Chondrocyte (in vitro differentiated cells): Measurements from ENCODE around the gene ELAVL4. TPM values are rescaled to one million over a fixed set of nuclear protein-coding genes. Genes with fewer than 3 reads are reported as not detected.

Experiments
- DNase-seq: peaks from one replicate; pipeline ENCODE4 v3.0.0; 2021; ENCODE audit warnings: mixed read lengths, low spot score
- H3K27ac Mint-ChIP-seq: one replicate; pipeline ENCODE4 v1.8.0; 2021; ENCODE audit warnings: mild to moderate bottlenecking, moderate library complexity, mixed read lengths; ENCODE audit not compliant: unreplicated experiment
- H3K27me3 Mint-ChIP-seq: 2 replicates; pipeline ENCODE4 v1.8.0; 2021; ENCODE audit warnings: low read depth, mixed read lengths
- H3K36me3 Mint-ChIP-seq: 2 replicates; pipeline ENCODE4 v1.8.0; 2021; ENCODE audit warnings: low read depth, mixed read lengths
- H3K4me1 Mint-ChIP-seq: 2 replicates; pipeline ENCODE4 v1.8.0; 2021; ENCODE audit warnings: low read depth, mild to moderate bottlenecking, mixed read lengths
- H3K4me3 Mint-ChIP-seq: one replicate; pipeline ENCODE4 v1.8.0; 2021; ENCODE audit warnings: mild to moderate bottlenecking, moderate library complexity, mixed read lengths; ENCODE audit not compliant: unreplicated experiment
- H3K9me3 Mint-ChIP-seq: 2 replicates; pipeline ENCODE4 v1.8.0; 2021; ENCODE audit warnings: low read depth, mixed read lengths
- CTCF ChIP-seq: fragments of 200-600 bp; sonication (generic); IDR thresholded peaks from 2 replicates; pipeline ENCODE4 v1.5.0; 2021; ENCODE audit warnings: antibody characterized with exemption, mild to moderate bottlenecking, moderate library complexity
- total RNA-seq: library from RNA; stranded (reverse); gene quantifications from 3 replicates; pipeline ENCODE4 v1.2.1, GENCODE V29; 2021

Gene ELAVL4
- total RNA-seq, 1 donor from 2014 or later: not detected

- TF ChIP-seq CTCF: no peak
- DNase-seq: no peak
- Mint-ChIP-seq H3K36me3 (no peaks in the 10 kb centered on the region), H3K27me3 (peaks cover 8% of the 10 kb centered on the region), H3K4me1 (no peaks in the 10 kb centered on the region), H3K27ac (no peak overlapping the region), H3K4me3 (no peak overlapping the region), H3K9me3 (no peaks in the 10 kb centered on the region)
Measured at GRCh38 chr1:50106095-50106761, 2.5 kb upstream of the ELAVL4 start.

GRCh38 chr1:50109116-50109515, 396 bp downstream of the ELAVL4 start:
- TF ChIP-seq CTCF: no peak
- Mint-ChIP-seq H3K9me3 (no peaks in the 10 kb centered on the region), H3K4me1 (no peaks in the 10 kb centered on the region), H3K4me3 (no peak overlapping the region), H3K27ac (no peak overlapping the region), H3K27me3 (peaks cover 8% of the 10 kb centered on the region), H3K36me3 (no peaks in the 10 kb centered on the region)
- no peak for DNase-seq

GRCh38 chr1:50109647-50110075, 941 bp downstream of the ELAVL4 start:
- Mint-ChIP-seq H3K9me3 (no peaks in the 10 kb centered on the region), H3K4me1 (no peaks in the 10 kb centered on the region), H3K36me3 (no peaks in the 10 kb centered on the region), H3K27ac (no peak overlapping the region), H3K27me3 (peaks cover 7% of the 10 kb centered on the region), H3K4me3 (no peak overlapping the region)
- no peak for TF ChIP-seq CTCF
- DNase-seq: no peak

- Mint-ChIP-seq H3K4me1 (no peaks in the 10 kb centered on the region), H3K4me3 (no peak overlapping the region), H3K27ac (no peak overlapping the region), H3K36me3 (no peaks in the 10 kb centered on the region), H3K9me3 (no peaks in the 10 kb centered on the region), H3K27me3 (peaks cover 9% of the 10 kb centered on the region)
- no peak for TF ChIP-seq CTCF
- DNase-seq: no peak
Measured at GRCh38 chr1:50110151-50110550, 1.4 kb downstream of the ELAVL4 start.

- H3K36me3 Mint-ChIP-seq: no peaks in the 10 kb centered on the region
- H3K4me1 Mint-ChIP-seq: no peaks in the 10 kb centered on the region
- H3K27me3 Mint-ChIP-seq: peaks cover 9% of the 10 kb centered on the region
- no peak for TF ChIP-seq CTCF
- H3K4me3 Mint-ChIP-seq: no peak overlapping the region
- H3K9me3 Mint-ChIP-seq: no peaks in the 10 kb centered on the region
- no peak overlapping the region for H3K27ac Mint-ChIP-seq
- no peak for DNase-seq
Measured at GRCh38 chr1:50110656-50111055, 1.9 kb downstream of the ELAVL4 start.
